Measurements from ENCODE around the gene COMT. TPM values are rescaled to one million over a fixed set of nuclear protein-coding genes. Genes with fewer than 3 reads are reported as not detected.

COMT gene
- total and polyA plus RNA-seq, 2 of the 4 experiments (the other 2 are of a cell fraction): 202 to 347 TPM

- DNase-seq: peak; percentile 35
- no peak overlapping the region for H3K56ac ChIP-seq (ENCODE audit: extremely low read depth, insufficient read depth, low read length)
- ATAC-seq (ENCODE audit: low read depth): no peak
- CTCF ChIA-PET: no interaction called here
- no peak overlapping the region for H2AFZ ChIP-seq (replicated peaks; ENCODE audit: low read length, poor library complexity)
- H3K9me1 ChIP-seq (ENCODE audit: insufficient read depth, low read length): peaks cover 12% of the 10 kb centered on the region
- H3K14ac ChIP-seq (replicated peaks; ENCODE audit: low read depth, low read length): no peak overlapping the region
- H3K4ac ChIP-seq (ENCODE audit: low read depth, low read length): no peak overlapping the region
- H2BK20ac ChIP-seq (ENCODE audit: low read depth, low read length): no peak overlapping the region
- no peak overlapping the region; the same call in 1 of the 2 replicates for H3K4me2 ChIP-seq (ENCODE audit: low read depth, low read length)
- H3K4me3 ChIP-seq (ENCODE audit: insufficient read depth, low read depth, low read length): no peak overlapping the region
- peaks cover 3% of the 10 kb centered on the region for H3K36me3 ChIP-seq (ENCODE audit: control insufficient read depth, insufficient read depth, low read length)
- no peak overlapping the region for H3K9ac ChIP-seq (ENCODE audit: low read depth, low read length)
- no peak for TF ChIP-seq RAD21 (IDR thresholded peaks at IDR 0.05; ENCODE audit: low read length)
- TF ChIP-seq CEBPB (IDR thresholded peaks at IDR 0.05; ENCODE audit: low read depth, low read length): peak; percentile 69
- H2BK15ac ChIP-seq (ENCODE audit: low read depth, low read length): no peak overlapping the region; the same call in 2 of the 3 replicates
- H2BK5ac ChIP-seq (ENCODE audit: low read depth, low read length, poor library complexity, severe bottlenecking): no peak overlapping the region
- in situ Hi-C loops (cut with MboI; ENCODE audit: low sequenced_read_pairs) (no loop called here), dilution Hi-C loops (cut with HindIII; ENCODE audit: low sequenced_read_pairs, unreplicated experiment) (no loop called here), intact Hi-C loops (cut with micrococcal nuclease) (no loop called here)
- no peak overlapping the region for H3K27ac ChIP-seq (ENCODE audit: insufficient read depth, low read length)
- BruUV-seq (replicated peaks): no TSS peak
- H3K27me3 ChIP-seq (ENCODE audit: control insufficient read depth, insufficient read depth, low read length): no peaks in the 10 kb centered on the region
- no peak overlapping the region for H4K91ac ChIP-seq (ENCODE audit: insufficient read depth, low read depth, low read length)
- POLR2A ChIA-PET (ENCODE audit: unreplicated experiment): no interaction called here
- no peak overlapping the region for H2AK9ac ChIP-seq (replicated peaks; ENCODE audit: low read depth, low read length, poor library complexity)
- peaks cover 13% of the 10 kb centered on the region for H3K4me1 ChIP-seq (ENCODE audit: control insufficient read depth, insufficient read depth, low read length)
- H3K9me3 ChIP-seq (ENCODE audit: control insufficient read depth, insufficient read depth, low read length): peaks cover 9% of the 10 kb centered on the region
- no peak overlapping the region for H4K5ac ChIP-seq (ENCODE audit: low read depth, low read length)
- H3K18ac ChIP-seq (ENCODE audit: low read depth, low read length): no peak overlapping the region
- no peak overlapping the region for H3K23ac ChIP-seq (ENCODE audit: low read depth, low read length)
- WGBS, 2 experiments (ENCODE audit: extremely low coverage in 2 of 2, insufficient read length in 1 of 2): 93% methylated on average over 6 of the region's 16 CpGs; no CpG with 5 or more reads in 1 of the 2 experiments
- H4K20me1 ChIP-seq (ENCODE audit: insufficient read depth, low read length): no peaks in the 10 kb centered on the region
- H2AK5ac ChIP-seq (ENCODE audit: low read depth, low read length): no peak overlapping the region
- no peak overlapping the region for H2BK120ac ChIP-seq (ENCODE audit: low read depth, low read length)
- no peak overlapping the region for H4K8ac ChIP-seq (ENCODE audit: low read depth in 2 of 2, low read length in 2 of 2)
- peaks cover 34 to 54% of the 10 kb centered on the region in 2 experiments for H3K79me1 ChIP-seq (ENCODE audit: low read depth in 1 of 2, low read length in 2 of 2)
Measured at GRCh38 chr22:19937616-19938473, 3.7 kb upstream of the COMT start.
